GM12875 (cell line): ENCODE measurements around the gene KRT79.

ENCODE experiments used
- H3K4me3 ChIP-seq: one replicate; pipeline ENCODE4 v1.5.1; 2011; ENCODE audit warnings: low read depth, low read length, control low read depth
- TF ChIP-seq, protein P1 (sequence below): IDR thresholded peaks from 2 replicates; pipeline ENCODE4 v1.5.1; 2011; ENCODE audit warnings: low read depth, mild to moderate bottlenecking, control low read depth, inconsistent platforms, low read length, moderate library complexity, borderline replicate concordance; ENCODE audit not compliant: insufficient read depth

KRT79 gene

DNA sequence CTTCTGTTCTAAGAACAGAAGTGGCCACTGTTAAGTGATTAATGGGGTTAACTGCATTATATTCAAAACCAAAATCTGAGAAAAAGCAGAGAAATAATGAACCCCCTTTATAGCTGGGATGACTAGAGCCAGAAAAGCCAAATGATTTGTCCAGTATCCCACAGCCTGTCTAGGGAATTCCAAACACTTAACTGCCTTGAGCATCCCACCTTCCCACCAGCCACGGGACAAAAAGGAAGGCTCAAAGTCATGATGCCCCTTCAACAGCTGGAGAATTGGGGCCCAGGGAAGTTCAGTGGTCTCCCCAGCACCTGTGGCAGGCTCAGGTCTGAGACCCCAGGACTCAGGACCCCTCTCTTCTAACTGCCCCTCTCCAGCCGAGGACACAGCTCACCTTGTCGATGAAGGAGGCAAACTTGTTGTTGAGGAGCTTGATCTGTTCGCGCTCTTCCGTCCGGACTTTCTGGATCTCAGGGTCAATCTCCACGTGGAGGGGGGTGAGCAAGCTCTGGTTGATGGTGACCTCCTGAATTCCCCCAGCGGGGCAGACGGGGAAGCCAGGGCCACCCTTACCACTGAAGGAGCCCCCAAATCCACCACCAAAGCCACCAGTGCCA lies 20.8 kb downstream of the KRT79 start:
- H3K4me3 ChIP-seq: no peak overlapping the region
- TF ChIP-seq, protein P1, sequence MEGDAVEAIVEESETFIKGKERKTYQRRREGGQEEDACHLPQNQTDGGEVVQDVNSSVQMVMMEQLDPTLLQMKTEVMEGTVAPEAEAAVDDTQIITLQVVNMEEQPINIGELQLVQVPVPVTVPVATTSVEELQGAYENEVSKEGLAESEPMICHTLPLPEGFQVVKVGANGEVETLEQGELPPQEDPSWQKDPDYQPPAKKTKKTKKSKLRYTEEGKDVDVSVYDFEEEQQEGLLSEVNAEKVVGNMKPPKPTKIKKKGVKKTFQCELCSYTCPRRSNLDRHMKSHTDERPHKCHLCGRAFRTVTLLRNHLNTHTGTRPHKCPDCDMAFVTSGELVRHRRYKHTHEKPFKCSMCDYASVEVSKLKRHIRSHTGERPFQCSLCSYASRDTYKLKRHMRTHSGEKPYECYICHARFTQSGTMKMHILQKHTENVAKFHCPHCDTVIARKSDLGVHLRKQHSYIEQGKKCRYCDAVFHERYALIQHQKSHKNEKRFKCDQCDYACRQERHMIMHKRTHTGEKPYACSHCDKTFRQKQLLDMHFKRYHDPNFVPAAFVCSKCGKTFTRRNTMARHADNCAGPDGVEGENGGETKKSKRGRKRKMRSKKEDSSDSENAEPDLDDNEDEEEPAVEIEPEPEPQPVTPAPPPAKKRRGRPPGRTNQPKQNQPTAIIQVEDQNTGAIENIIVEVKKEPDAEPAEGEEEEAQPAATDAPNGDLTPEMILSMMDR: no peak

DNA sequence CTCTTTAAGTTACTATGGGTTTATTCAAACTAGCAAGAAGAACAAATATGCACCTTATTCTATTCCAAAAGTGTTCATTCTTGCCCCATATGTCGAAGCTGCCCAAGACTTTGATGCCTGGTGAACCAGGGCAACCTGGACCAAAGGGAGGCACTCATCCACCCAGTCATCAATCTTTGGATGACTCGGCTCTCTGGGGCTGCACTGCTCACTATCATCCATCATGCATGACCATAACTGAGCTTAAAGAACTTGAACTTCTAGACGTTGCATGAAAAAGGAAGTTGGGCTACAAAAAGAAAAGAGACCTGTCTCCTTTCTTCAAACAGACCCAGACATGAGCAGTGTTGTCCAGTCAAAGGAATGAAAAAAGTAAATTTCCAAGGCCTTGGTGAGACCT lies 21.4 kb downstream of the KRT79 start:
- TF ChIP-seq, protein P1: no peak
- no peak overlapping the region for H3K4me3 ChIP-seq

DNA sequence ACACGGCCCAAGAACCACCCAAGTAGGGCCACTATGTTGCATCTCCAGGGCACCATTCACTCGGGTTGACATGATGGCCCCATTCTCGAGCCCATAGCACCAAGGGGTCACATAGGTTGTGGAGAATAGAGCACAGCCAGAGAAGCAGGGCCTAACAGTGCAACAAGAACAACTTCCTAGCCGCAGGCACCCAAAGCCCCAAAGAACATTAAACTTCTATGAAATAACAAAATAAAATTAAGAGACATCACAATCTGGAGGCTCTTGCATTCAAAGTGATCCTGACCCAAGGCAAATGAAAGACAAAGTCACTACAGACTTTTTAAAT lies 22.1 kb downstream of the KRT79 start:
- no peak overlapping the region for H3K4me3 ChIP-seq
- TF ChIP-seq, protein P1: no peak

DNA sequence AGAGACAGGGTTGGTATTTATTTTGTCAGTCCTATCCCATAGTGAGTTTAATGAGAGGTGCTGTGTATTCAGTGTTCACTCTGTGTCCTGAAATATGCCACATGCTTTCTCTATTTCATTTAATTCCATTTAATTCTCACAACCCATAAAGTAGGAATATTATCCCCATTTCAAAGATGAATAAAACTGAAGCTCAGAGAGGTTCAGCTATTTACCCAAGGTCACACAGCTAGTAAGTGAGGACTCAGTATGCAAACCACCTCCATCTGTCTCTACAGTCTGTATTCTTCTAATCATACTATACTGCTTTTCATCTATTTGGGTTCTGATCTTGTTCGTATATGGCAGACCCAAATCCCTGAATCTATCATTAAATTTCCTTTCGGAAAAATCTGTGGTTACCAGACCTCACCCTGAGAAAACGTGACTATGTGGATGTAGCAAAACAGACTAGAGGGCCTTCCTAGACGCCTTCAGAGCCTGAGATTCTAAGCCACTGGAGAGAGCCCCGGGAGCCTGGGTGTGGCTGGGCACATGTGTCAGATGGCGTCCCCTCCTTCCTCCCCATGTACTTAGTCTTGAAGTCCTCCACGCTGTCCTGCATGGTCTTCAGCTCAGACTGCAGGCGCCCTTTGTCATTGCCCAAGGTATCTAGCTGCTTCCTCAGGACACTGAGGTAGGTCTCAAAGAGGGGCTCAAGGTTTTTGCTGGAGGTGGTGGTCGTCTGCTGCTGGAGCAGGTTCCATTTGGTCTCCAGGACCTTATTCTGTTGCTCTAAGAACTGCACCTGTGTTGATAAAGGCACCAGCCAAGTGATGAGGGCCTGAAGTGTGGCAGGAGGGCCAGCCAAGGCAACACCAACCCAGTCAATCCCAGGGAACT lies 22.7 kb downstream of the KRT79 start:
- H3K4me3 ChIP-seq: no peak overlapping the region
- TF ChIP-seq, protein P1: no peak

DNA sequence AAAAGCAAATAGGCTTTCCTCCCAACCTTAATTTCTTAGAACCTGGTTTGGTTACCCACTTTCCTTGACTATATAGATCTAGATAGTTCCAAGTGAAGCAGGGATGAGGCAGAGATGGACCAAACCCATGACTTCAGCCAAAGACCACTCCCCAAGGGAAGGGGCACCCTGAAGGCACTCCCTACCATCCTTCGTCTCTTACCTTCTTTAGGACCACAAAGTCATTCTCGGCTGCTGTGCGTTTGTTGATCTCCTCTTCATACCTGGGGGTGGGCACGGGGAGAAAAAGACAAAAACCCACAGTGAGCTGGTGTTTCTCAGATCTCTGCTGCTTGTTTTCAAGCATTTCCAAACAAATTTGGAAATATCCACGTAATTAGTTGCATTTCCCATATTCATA lies 23.6 kb downstream of the KRT79 start:
- no peak overlapping the region for H3K4me3 ChIP-seq
- TF ChIP-seq, protein P1: no peak

DNA sequence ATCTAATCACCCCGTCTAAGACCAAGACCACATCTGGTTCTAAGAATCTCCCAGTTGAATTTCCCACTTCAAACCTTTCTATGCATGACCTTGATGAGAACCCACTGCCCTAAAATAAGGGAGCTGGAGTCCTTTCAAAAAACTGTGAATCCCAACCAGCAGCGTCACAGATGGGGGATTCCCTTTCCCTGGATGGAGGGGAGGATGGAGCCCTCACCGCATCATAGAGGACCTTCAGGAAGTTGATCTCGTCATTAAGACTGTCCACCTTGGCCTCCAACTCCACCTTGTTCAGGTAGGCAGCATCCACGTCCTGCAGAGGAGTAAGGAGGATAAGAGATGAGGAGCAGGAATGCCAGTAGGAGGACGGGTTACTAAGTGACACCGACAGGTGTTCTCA lies 24.9 kb downstream of the KRT79 start:
- TF ChIP-seq, protein P1: no peak
- no peak overlapping the region for H3K4me3 ChIP-seq
